ENCODE measurements around the gene GPRASP3. TPM values are rescaled to one million over a fixed set of nuclear protein-coding genes. Genes with fewer than 3 reads are reported as not detected.

The GPRASP3 gene
- total and polyA plus RNA-seq, 4 donors, result 0.47 to 3.5 (median 1.9) TPM

Small RNAs within 50 kb of the gene (small RNA-seq; reads per million reads assigned to genes)
- not detected for gene RNU6-589P

Other genes with a start within 250 kb of the GPRASP3 start
- not detected for gene TCP11X2, start 248.9 kb upstream of the GPRASP3 start, total RNA-seq
- not detected for gene TCP11X2, start 248.9 kb upstream of the GPRASP3 start, polyA plus RNA-seq
- under 1 TPM in 1 of 2 donors, not detected in 1; 0.28 TPM for gene TMSB15A, start 204.0 kb upstream of the GPRASP3 start, total RNA-seq
- under 1 TPM; 0.25 to 0.40 TPM for gene TMSB15A, start 204.0 kb upstream of the GPRASP3 start, polyA plus RNA-seq
- 1 to 10 TPM; 7.2 to 9.6 TPM for gene ARMCX5, start 121.2 kb upstream of the GPRASP3 start, total RNA-seq
- 1 to 10 TPM; 3.2 to 6.5 TPM for gene ARMCX5, start 121.2 kb upstream of the GPRASP3 start, polyA plus RNA-seq
- 1 to 10 TPM; 3.2 to 3.8 TPM for gene GPRASP1, start 69.3 kb upstream of the GPRASP3 start, total RNA-seq
- under 1 TPM; 0.51 to 0.54 TPM for gene GPRASP1, start 69.3 kb upstream of the GPRASP3 start, polyA plus RNA-seq
- gene GPRASP2, start 8.3 kb upstream of the GPRASP3 start, total RNA-seq, result 10 to 100 TPM in 1 of 2 donors, 1 to 10 TPM in 1; 5.9 to 10.2 TPM
- gene GPRASP2, start 8.3 kb upstream of the GPRASP3 start, polyA plus RNA-seq, result 1 to 10 TPM; 1.8 to 4.8 TPM
- gene RAB40AL, start 216.5 kb downstream of the GPRASP3 start, total RNA-seq, result under 1 TPM; 0.14 to 0.75 TPM
- under 1 TPM in 1 of 2 donors, not detected in 1; 0.53 TPM for gene RAB40AL, start 216.5 kb downstream of the GPRASP3 start, polyA plus RNA-seq

Measured in liver (tissue), 5 donors.